HL-60/S4 treated with retinoic acid at 250 ng/mL for 4 days and 3 days (cell line): ENCODE measurements around the gene LOXHD1.

ENCODE experiments used
- in situ Hi-C: fragments of 300-500 bp; cut with MboI; formaldehyde crosslinking; loops from 2 replicates; pipeline ENCODE4 v1.7.0; 2022; ENCODE audit warnings: low sequenced_read_pairs

LOXHD1 gene

DNA sequence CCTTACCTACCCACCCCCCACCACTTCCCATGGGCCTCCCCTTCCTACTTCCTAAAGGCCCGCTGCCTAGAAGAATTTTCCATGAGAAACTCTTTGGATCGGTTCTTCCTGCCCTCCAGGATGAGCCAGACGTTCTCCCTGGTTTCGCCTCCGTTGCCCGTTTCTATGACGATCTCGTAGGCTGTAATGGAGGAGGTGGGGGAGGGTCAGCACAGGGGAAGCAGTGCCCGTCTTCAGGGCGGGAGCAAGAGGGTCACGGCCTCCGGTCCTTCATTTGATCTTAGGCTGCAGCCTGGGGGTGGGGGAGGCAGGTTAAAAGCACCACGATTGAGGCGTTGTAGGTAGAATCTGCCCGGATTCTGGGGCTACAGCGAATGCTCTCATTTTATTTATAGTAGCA lies 172.0 kb downstream of the LOXHD1 start:
- in situ Hi-C loops: no loop called here

DNA sequence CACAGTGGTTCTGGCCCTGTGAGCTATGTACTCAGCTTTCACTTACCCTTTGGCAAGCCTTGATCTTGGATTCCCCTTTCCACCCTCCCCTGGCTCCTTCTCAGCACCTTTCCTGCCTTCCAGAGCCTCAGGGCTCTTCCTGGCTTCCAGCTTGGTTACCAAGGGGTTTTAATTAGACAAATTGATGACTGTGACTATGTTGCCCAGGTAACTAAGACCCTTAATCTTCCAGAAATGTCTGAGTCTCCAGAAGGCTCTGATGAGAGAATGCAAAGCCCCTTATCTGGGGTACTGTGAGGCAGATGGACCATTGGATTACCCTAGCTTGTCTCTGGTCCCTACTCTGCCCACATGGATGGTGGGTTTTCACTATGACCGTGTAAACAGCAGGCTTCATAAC lies 174.2 kb downstream of the LOXHD1 start:
- in situ Hi-C loops: no loop called here

DNA sequence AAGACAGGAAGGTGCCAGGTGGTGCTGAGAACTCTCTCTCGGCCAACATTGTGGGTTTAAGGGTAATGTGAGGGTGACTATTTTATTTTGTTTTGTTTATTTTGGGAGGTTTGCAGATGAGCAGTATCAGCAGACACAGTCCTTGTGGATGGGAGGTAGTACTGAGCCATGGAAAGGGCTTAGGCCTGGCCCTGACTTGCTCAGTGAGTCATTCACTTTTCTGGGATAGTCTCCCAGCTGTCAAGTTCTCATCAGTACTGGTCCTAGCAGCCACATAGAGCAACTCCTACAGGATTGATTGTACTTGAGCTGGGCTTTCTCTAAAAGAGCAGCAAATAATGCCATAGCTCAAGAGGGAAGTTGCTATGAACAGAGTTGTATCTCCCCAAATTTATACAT lies 175.2 kb downstream of the LOXHD1 start:
- in situ Hi-C loops: no loop called here

DNA sequence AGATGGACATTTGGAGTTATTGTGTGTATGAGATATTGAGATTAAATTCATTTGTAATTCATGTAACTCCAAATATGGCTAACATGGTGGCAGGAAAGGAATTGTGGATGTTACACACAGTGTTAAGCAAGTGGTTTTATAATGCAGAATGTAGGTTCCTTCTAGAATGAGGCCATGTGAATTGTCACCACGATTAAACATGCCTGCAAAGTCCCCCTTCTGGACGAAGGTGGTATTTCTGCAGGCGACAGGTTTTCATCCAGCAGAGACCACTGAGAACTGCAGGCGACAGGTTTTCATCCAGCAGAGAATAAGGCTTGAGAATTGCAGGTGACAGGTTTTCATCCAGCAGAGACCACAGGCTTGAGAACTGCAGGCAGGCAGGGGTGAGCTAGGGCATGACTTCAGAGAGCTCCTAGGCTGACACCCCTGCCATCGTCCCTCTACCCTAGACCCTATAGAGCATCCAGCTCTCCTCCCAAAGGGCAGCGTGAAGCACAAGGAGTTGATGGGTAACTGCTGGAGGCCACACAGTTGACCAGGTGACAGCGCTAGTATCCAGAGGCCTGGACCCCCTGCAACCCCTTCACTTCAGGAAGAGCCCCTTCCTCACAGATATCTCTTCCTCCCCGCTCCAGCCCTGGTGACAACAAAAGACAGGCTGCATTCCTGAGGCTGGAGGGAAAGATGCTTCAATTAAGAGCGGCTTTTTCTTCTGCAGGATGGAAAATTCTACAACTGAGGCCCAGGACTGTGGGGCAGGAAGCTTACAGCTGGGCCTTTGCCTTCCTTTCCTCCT lies 175.8 kb downstream of the LOXHD1 start:
- in situ Hi-C loops: no loop called here

DNA sequence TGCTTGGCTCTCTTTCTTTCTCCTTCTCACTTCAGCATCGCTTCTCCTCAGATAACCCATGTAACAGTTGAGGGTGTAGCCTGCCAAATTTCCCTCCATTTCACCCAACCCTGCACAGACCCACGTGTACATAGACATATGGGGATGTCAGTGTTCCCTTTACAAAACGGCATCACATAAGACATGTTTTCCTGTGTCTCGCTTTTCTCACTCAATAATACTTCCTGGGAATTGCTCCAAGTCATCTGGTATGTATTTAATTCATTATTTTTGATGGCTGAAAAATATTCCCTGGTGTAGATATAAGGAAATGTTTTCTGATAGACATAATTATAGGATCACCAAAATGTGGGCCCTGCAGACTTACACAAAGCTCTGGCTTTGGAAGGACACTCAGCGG lies 176.8 kb downstream of the LOXHD1 start:
- in situ Hi-C loops: no loop called here

DNA sequence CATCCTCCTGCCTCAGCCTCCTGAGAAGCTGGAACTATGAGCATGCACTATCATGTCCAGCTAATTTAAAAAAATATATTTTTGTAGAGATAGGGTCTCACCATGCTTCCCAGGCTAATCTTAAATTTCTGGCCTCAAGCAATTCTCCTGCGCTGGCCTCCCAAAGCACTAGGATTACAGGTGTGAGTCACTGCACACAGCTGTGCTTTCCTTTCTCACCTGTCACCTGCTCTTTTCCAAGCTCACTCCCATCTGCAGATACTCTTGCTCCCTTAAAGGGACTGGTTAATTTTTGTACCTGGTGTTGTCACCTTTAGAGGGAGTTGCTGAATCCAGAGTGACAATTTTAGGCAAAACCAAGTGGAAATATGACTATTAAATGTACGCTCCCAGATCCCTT lies 178.2 kb downstream of the LOXHD1 start:
- in situ Hi-C loops: no loop called here

DNA sequence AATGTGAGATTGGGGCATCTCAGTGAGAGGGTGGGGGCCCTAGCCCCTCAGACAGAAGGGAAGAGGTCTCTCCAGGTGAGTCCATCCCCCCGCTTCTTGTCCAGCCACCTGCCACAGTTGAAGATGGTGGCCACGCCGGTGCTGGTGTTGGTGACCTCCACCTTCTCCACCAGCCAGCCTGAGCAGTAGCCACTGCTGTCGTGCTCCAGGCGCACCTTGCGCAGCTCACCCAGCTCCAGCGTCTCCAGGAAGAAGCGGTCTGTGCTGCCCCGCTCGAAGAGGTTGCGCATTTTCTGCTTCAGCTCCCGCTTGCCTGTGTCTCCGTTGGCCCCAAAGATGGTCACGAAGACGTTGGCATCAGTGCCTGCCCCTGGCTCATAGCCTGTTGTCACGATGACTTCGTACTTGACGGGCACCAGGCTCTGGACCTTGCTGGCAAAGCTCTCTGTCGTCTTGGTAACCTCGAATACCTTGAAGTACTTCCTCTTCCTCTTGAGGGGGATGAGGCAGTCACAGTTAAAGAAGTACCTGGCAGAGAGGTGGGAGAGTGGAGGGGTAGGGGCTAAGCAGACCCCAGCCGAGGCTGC lies 179.5 kb downstream of the LOXHD1 start:
- in situ Hi-C loops: no loop called here

DNA sequence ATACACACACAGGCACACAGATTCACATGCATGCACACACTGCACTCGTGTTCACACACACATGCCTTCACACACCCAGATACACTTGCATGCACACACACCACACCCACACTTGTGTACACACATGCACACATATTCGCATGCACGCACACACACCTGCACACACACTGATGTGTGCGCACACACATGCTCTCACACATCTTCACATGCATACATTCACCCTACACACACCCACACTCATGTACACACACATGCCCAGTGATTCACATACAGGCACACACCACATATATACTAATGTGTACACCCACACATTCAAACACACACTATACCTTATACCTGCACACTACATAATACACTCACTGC lies 181.6 kb downstream of the LOXHD1 start:
- in situ Hi-C loops: no loop called here

DNA sequence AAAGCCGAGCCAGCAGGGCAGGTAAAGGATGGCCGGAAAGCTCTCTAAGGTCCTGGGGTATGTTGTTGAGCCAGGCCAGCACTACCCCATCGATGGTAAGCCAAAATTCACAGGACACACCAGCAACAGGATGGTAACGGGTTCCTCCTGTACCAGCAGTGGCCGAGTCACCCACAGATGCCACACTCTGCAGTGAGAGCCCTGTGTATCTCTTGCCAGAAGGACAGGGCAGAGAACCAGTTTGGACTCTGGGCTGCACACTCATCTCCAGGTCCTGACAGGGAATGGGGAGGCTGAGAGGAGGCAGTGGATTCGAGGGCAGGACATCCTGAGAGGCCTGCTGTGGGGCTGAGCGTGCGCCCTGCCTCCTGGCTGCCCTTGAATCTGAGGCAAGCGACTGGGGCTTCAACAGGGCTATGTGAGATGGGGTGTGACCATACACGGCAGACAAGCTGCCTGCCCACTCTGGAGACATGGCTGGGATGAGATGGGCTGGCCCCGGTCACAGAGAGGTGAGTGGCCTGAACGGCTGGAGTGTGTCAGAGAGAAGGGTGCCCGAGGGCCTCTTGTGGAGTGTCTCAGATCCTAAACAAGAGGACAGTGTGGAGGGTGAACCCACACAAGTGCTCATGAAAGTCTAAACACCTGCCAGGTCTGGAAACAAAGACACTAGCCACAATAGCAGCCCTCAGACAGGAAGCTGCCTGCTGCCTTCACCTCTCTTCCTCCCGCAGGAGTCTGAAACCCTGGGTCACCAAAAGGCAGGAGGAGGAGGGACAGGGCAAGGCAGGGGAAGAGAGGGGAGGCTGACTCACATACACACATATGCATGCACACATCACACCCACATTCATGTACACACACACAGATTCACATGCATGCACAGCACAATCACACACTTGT lies 182.3 kb downstream of the LOXHD1 start:
- in situ Hi-C loops: no loop called here

DNA sequence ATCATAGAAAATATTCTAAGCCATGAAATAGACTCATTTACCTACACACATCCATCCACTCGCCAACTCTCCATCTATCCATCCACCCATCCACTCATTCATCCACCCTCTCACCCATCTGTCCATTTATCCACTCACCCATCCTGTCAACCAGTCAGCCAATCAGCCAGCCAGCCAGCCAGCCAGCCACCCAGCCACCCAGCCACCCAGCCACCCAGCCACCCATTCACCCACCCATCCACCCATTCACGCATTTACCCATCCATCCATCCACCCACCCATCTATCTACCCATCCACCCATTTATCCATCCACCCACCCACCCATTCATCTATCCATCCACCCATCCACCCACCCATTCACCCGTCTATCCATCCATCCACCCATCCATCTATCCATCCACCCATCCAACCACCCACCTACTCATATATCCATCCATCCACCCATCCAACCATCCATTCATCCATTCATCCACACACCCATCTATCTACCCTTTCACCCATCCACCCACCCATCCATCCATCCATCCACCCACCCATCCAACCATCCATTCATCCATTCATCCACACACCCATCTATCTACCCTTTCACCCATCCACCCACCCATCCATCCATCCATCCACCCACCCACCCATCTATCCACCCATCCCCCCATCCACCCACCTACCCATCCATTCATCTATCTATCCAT lies 185.1 kb downstream of the LOXHD1 start:
- in situ Hi-C loops: no loop called here

DNA sequence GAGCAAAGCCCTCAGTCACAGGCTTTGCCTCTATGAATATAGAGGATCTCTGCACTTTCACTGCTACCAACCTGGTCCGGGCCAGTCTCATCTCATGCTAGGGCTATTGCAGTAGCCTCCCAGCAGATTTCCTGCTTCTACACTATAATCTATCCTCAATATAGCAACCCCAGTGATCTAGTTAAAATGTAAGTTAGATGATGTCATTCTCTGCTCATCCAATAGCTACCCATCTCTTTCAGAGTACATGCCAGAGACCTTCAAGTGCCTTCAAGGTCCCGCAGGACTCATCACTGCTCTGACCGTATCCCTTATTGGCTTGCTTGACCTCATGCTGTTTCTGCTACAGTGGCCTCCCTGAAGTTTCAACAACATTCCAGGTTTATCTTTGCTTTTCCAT lies 186.3 kb downstream of the LOXHD1 start:
- in situ Hi-C loops: no loop called here

DNA sequence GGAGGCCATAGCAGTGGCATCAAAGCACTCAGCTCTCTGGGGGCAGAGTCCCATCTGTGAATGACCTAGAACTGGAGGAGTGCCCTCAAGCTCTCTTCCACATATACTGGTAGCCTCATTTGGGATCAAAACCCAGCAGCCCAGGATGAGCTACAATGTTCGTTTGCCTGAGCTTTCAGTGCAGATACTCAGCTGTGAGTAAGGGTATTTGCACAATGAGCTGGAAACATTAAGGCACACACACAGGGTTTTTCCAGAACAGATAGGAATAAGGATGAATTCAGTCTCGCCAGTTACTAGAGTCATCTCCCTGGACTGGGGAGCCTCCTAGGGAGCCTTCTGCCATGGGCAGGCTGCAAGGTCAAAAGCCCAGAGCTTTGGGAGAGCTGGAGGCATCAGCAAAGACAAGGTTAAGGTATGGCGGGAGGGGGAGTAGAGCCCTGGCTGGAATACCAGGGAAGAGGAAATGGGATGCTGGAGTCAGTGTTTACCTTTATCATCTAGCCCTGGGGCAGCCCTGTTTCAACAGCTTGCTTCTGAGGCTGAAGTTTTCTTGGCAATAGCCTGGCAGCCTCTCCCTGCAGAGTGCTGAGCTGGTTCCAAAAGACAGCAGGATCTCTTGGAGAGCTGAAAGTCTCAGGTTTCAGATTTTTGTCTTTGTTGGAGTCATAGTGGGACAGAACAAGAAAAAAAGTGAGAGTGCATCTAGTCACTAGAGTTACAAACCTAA lies 187.7 kb downstream of the LOXHD1 start:
- in situ Hi-C loops: no loop called here

DNA sequence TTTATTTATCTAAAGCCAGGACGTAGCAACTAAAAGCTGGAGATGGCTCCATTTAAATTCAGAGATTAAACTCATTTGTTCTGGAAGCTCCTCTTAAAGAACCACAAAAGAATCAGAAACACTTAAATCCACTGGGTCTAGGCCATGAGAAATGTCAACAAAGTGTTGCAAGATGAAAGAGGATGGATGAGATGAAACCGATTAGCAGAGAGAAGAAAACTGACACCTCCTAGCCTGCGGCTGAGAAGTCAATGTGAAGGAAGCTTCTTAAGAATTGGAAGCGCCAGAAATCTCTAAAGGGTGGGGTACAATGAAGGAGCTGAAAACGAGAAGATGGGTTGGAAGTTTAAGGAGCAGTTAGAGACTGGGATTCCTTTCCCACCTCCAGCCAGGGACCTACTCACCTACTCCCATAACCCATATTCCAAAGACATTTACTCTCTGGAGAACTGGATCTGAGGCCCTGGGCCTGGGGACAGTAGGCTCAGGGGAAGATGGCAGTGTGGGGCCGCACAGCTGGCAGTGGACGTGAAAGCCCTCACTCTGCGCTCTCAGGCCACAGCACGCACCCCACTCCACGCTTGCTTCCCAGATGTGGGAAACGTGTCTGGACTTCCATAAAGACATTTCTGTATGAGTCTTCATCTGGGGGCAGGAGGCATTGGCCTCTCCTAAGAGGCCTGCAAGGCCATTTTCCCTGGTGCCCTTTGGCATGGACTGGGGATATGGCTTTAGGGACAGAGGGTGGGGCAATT lies 188.4 kb downstream of the LOXHD1 start:
- in situ Hi-C loops: no loop called here

DNA sequence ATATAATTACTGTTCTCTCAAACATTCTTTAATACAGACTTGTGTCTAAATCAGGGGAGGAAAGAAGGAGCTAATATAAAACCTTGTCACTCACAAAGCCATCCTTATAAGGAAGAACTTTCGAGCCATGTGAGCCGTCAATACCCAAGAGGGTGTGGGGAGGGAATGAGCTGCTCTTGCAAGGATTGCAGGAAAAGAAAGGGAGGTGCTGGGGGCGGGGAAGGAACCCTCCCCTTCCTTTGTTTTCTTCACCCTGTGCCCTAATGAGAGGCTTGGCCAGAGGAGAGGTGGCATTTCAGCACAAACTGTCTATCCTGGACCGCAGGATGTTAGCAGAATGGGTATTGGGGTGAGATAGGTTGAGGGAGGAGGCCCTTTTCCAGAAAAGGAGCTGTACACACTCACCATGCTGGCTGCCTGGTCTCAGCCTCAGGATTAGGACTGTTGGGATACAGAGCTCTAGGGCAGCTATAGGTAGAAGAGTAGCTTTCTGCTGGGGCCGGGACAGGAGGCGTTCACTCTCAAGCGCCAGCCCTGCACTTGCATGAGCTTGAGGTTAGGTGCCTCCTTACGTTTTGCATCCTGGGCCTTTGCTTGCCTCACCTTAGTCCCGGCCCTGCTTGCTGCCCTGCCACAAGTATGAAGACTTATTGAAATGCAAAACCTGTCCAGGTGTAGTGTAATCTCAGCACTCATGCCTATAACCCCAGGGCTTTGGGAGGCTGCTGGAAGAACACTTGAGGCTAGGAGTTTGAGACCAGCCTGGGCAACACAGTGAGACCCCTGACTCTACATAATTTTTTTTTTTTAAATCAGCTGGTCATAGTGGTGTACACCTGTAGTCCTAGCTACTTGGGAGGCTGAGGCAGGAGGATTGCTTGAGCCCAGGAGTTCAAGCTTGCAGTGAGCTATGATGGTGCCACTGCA lies 190.5 kb downstream of the LOXHD1 start:
- in situ Hi-C loops: no loop called here

DNA sequence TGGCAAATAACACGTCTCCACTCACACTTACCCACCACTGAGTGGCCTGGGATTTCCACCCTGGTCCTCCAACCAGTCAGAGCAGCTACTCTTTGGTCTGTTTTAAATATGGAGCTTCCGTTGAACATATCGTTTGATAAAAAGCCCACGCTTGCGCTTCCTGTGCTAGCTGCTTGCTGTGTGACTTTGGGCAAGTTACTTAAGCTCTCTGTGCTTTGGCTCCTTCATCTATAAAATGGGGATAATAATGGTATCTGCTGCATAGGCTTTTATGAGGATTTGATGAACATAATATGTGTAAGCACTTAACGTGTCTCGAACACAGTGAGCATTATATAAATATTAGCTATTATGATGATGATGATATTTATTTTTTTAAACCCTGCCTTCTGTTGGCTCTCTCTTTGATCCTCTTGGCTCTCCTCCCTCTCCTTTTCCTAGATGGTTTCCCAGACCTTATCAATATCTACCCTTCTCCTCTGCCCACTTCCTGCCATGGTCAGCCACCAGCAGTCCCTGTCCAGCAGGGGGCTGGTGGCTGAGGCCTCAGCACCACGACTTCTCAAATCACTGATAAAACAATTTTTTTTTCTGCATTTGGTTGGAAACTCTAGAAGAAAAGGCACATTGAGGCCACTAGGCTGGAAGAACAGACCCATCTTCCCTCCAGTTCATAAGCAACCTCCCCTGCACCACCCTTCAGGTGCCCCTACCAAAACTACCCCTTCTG lies 191.9 kb downstream of the LOXHD1 start:
- in situ Hi-C loops: no loop called here

DNA sequence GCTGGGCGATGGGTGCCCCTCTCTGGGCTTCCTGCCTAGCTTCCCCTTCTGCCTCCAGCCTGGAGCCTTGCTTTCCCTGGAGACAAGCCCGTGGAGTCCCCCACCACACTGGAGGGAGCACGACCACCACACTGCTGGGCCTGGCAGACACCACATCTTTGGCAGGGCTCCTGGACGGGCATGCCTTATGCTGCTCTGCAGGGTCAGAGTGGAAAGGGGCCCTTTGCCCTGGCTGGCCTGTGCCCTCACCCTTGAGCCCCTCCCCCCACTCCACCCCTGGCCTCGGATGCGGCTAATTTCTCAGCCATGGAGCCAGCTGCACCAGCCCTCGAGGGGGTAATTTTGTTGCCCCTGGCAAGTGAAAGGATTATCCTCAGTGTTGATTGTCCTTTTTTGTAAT lies 194.5 kb downstream of the LOXHD1 start:
- in situ Hi-C loops: no loop called here

DNA sequence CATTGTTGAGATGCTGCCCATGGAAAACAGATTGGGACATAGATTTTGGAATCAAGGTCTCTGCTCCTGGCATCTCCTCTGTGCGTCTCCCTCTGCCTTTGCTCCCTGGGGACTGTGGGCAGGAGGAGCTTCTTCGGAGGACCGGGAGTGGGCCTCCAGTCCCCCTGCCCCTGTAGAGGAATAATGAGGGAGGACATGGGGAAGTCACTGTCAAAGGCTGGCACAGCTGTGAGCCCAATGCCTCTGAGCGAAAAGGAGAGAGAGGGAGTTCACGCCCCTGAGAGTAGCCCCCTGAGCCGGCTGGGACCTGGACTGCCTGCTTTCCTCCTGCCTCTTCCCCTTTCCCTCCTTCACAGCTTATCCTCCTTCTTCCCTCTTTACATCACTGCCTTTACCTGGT lies 195.0 kb downstream of the LOXHD1 start:
- in situ Hi-C loops: no loop called here

DNA sequence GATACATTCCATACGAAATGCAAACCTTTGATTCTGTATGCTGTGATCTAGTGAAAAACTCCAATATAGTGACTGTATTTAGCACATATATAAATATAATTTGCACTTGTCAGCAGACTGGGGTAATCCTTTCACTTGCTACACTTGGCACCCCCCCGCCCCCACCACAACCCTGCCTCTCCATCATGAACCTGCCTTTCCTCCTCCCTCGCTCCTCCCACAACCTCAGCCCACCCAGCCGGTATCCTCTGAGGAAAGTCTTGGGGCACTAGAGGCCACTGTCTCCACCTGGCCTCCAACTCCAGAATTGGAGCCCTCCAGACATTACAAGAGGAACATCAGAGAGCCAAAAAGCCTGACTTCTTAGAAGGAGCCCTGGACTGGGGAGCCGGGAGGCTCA lies 196.3 kb downstream of the LOXHD1 start:
- in situ Hi-C loops: no loop called here
